GM19328 (cell line): Measurements from ENCODE around the gene SERPINA4.

Experiments used
- ATAC-seq: cut with Tn5 transposase; IDR thresholded peaks from one replicate; pipeline ENCODE4 v1.9.1; 2021; ENCODE audit warnings: mild to moderate bottlenecking, moderate library complexity; ENCODE audit not compliant: unreplicated experiment

The SERPINA4 gene, protein sequence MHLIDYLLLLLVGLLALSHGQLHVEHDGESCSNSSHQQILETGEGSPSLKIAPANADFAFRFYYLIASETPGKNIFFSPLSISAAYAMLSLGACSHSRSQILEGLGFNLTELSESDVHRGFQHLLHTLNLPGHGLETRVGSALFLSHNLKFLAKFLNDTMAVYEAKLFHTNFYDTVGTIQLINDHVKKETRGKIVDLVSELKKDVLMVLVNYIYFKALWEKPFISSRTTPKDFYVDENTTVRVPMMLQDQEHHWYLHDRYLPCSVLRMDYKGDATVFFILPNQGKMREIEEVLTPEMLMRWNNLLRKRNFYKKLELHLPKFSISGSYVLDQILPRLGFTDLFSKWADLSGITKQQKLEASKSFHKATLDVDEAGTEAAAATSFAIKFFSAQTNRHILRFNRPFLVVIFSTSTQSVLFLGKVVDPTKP

GRCh38 chr14:94560751-94561655 is at the start of gene SERPINA4:
TSS of gene SERPINA4 (plus strand) at chr14:94561442. CDS start at chr14:94563483, 2,041 bp downstream.
- ATAC-seq, result no peak

GRCh38 chr14:94514351-94514750 is 46.9 kb upstream of the SERPINA4 start:
- ATAC-seq, result no peak

DNA sequence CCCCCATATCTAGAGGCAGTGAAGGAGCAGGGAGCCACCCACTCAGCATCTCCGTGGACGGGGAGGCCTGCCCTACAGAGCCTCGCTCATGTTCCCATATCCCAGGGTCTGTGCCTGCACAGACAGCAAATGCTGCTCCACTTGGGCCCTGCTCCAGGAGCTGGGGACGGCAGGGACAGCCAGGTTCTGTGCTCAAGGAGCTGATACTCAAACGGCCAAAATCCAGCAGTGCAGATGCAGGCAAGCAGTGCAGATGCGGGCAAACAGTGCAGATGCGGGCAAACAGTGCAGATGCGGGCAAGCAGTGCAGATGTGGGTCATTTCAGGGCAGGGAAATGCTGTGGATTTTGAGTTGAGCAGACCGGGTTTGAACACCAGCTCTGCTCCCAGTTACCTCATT is 45.8 kb upstream of the SERPINA4 start:
- no peak for ATAC-seq

DNA sequence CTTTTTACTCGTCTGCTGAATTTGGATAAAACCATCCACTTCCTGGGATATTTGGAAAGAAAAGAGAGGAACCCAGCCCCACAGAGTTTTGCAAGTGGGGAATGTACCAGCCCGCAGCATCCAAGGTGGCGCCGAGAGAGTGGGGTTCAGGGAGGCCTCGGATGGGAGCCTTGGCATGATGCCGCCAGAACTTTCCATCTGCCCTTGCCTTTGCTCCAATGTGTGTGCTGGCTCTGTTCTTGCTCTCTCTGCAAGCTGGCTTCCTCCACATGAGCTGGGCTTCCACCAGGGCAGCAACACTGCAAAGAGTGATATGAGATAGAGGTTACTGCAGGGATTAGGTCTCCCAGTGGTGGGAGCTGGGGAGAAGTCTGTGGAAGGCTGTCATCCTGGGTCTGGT is 45.4 kb upstream of the SERPINA4 start:
- no peak for ATAC-seq

DNA sequence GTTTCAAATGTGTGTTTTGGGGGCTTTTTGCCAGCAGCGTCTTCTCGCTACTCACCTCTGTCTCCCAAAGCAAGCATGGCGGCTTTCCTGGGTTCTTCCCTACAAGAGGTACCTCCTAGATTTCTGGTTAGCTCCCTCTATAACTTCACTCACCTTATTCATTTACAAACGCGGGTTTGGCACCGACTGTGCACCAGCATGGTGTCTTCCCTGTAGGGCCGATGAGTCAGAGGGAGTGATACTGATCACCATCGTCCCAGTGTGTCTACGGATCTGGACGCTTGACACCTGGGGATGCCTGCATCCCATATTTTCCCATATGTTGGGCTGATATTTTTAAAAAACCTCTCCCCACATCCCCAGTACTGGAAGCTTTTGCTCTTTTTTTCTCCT is 44.0 kb upstream of the SERPINA4 start:
- ATAC-seq, result no peak

GRCh38 chr14:94517641-94518257 is 43.5 kb upstream of the SERPINA4 start:
- no peak for ATAC-seq

DNA sequence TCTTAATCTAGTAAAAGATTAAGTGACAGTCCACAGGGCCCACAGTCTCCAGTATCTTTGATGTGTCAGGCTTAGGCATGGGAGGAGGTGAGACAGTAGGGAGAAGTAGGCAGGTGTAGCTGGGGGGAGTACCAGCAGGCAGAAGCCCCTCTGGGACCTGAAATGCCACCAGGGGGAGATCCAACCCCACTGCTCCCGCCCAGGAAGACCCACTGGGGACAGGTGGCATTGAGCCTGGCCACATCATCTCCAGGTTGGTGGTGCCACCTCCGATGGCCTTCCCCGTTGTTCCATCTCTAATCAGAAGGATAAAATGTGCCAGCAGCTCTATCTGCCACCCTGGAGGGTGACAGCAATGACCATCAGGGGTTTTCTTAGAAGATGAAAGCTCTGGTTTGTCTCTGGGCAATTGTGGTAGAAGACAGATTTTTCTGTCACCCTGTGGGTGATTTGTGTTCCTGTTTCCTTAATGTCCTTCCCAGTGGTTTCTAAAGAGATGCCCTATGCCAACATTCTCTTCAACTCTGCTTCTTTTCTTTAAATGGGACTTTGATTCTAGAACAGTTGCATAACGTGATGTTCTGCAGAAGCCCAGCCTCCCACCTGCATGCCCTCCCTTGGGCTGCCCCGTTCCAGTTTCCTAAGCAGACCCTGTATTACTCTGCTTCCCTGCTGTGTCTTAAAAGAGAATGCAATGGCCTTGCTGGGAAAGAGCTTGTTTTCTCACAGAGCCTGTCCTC is 39.7 kb upstream of the SERPINA4 start:
- ATAC-seq, result no peak

DNA sequence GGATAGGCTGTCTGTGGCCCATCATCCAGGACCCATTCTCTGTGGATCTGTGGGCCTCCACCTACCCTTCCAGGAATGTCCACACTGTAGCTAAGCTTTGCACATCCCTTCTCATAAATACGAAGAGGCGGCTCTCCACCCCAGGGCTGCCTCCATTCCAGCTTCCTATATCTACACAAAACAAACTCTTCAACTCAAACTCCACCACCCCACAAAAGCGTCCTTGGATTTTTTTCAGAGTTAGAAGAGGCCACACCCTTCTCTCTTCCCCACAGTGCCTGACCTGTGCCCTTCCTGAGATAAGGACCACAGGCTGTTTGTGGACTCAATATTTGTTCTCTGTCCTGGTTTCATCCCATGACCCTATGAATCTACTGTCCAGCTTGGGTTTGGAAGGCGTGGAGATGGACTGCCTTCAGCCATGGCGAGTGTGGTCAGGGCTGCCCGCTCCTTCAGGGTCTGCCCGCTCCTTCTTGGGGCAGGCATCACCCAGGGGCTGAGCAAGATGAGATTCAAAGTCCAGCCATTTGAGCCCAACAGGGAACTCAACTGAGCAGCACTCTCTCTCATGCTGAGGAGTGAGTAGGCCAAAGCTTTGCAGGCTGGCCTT is 39.0 kb upstream of the SERPINA4 start:
- no peak for ATAC-seq

DNA sequence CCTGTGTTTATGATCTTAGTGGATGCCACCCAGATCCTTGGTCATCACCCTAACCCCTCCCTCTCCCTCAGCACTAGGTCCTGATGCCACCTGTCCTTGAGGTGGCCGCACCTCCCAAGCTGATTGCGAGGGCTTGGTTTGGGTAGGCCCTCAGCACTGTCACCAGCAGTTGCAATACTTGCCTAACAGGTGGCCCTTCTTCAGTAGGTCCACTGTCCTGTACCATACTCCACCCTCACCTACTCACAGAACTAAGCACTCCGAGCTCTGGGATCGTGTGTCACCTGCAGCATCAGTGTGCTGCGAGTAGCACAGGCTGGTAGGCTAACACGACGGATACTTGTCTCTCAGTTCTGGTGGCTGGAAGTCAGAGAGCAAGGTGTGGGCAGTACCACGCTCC is 38.0 kb upstream of the SERPINA4 start:
- no peak for ATAC-seq

- no peak for ATAC-seq
These were observed 37.1 kb upstream of the SERPINA4 start for GRCh38 chr14:94524093-94524492.

DNA sequence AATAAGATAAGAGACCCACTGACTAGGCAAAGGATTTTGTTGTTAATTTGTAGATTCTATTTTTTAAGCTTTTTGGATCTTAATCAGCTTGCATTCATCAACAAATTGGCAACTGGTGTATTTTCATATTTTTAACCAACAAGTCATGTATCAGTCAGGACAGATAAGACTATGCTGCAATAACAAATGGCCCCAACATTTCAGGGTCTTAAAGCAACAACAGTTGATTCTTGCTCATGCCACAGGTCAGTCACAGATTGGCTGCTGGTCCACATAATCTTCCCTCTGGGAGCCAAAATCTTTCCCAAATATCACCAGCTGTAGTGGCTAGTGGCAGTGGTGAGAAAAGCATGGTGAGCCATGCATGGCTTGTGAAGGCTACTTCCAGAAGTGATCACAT is 30.1 kb upstream of the SERPINA4 start:
- ATAC-seq, result no peak

GRCh38 chr14:94532447-94532846 is 28.8 kb upstream of the SERPINA4 start:
- ATAC-seq, result no peak

- ATAC-seq, result no peak
These were observed 25.7 kb upstream of the SERPINA4 start for GRCh38 chr14:94535506-94535905.

GRCh38 chr14:94536836-94537235 is 24.4 kb upstream of the SERPINA4 start:
- no peak for ATAC-seq

DNA sequence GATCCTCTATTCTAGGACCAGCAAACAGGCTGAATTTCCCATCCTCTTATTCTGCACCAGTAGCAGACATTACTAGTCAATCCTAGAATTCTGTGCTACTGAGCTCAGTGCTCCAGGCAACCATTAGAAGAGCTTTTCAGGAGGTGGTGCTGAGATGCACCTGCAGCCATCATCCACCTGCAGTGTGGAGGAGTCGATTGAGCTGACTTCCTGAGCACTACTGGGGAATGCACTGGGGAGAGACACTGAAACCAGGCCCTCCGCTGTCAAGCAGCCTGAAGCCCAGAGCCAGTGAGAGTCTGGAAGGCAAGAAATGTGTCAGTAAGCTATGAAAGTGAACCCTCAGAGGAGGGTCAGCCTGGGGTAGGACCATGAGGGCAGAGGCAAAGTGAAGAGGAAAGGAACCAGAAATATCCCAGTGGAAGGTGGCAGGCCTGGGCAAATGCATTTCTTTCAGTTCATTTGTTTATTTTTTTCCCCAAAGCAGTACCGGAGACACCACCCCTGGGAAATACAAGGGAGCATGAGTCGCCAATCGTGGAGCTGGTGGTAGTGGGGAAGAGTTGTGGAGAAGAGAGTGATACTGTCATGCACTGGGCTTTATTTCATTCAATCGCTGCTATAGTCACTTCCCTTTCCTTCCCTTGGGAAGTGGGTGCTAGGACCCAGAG is 23.0 kb upstream of the SERPINA4 start:
- no peak for ATAC-seq

- no peak for ATAC-seq
These were observed 22.1 kb upstream of the SERPINA4 start for GRCh38 chr14:94539181-94539580.

DNA sequence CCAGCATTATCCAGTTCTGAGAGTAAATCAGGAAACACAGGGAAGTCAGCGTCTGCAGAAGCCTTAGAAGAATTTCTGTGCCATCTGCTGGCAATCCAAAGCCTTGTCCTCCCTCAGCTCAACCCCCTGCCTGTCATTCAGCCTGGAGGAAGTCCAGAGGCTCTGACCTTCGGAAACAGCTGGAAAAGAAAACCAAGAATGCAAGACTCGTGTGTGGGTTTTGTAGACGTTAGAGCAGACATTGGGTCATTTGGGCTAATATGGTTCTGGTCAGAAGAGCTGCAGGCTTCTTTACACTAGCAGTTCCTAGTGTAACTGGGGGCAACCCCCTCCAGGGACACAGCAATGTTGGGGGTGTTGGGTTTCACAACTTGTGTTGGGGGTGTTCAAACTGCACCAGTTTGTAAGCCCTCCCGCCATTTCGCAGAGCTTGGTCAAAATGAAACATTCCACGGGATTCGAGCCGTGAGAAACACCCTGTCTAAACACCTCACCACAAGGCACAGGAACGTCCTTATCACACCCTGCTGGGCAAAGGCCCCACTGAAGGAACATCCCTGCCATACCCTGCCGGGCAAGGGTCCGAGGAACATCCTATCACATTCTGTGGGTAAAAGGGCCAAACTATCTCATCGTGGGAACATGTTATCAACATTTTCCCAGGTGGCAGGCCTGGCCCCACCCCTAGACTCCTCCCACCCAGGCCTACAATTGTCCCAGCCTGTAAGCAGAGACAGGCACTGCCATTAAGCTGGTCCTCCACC is 21.0 kb upstream of the SERPINA4 start:
- no peak for ATAC-seq

GRCh38 chr14:94541234-94541975 is 19.8 kb upstream of the SERPINA4 start:
- no peak for ATAC-seq
